Stimulated activated CD8-positive, alpha-beta memory T cell treated with anti-CD3 and anti-CD28 coated beads, Interleukin-12 subunit alpha, Interleukin-12 subunit beta, amount 100 ng/mL, for 24 hours (primary cell): ENCODE data around the gene C1orf56.
"Not testable (repeated sequence)": the region's sequence is repeated elsewhere in the genome, so short reads cannot be mapped to it uniquely, and the experiment has no call there.

Source experiments
- DNase-seq: peaks from one replicate; pipeline ENCODE4 v3.0.0-alpha.2; 2020; ENCODE audit errors: extremely low read depth

The C1orf56 gene

DNA sequence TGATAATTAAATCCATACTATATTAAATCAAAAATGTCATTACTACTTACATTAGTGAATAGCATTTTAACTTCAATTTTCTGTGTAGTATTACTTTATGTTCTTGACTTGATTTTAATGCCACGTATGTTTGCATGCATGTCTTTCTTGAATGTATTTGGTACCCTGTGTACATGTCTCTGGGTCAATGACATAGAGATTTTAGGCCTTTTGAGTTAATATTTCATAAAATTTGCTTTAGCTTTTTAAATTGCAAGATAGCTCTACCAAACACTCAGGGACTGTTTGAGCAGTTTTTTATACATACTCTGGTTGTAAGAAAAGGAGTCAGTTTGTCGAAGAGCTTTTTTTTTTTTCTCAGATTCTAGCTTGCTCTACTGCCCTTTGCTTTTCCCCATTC lies 14.2 kb downstream of the C1orf56 start:
- DNase-seq = no peak

DNA sequence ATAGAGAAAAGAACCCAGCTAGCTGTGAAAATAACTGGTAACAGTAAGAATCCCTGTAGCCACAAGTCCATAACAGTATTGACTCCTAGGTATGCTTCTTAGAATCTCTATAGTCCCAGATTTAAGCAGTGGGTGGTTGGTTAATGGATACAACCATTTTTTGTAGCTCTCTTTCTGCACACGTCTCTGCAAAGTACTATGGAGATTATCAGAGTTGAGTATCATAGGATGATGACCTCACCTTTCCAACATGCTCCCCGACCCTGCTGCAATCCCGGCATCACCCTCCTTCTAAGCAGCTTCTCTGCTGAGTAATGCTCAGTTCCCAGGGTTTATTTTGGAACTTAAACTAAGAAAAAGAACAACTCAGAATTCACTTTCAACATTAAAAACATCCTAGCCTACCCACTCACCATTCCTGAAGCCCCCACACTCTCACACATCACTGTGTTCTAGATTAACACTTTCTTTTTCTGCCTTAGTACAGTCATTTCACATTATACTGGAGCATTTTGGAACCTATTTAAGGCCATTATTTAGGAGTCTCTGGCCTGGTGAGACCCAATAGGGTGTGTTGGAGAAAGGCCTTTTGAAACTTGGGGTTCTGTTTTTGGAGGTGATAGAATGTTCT lies 15.3 kb downstream of the C1orf56 start:
- no peak for DNase-seq

DNA sequence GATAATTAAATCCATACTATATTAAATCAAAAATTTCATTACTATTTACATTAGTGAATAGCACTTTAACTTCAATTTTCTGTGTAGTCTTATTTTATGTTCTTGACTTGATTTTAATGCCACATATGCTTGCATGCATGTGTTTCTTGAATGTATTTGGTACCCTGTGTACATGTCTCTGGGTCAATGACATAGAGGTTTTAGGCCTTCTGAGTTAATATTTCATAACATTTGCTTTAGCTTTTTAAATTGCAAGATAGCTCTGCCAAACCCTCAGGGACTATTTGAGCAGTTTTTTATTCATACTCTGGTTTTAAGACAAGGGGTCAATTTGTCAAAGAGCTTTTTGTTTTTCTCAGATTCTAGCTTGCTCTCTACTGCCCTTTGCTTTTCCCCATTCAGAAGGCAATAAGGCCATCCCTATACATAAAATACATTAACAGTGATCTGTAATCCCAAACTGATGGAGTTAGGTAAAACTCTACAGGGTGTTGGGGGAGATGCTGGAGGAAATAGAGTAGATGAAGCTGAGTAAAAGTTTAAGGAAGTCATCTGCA lies 17.6 kb downstream of the C1orf56 start:
- DNase-seq = no peak

DNA sequence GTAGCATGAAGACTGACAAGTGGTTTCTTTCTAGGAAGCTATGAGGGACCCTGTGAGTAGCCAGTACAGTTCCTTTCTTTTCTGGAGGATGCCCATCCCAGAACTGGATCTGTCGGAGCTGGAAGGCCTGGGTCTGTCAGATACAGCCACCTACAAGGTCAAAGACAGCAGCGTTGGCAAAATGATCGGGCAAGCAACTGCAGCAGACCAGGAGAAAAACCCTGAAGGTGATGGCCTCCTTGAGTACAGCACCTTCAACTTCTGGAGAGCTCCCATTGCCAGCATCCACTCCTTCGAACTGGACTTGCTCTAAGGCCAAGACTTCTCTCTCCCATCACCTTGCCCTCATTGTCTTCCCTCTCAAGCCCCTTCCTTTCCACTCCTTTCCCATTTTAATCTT lies 19.6 kb downstream of the C1orf56 start:
- no peak for DNase-seq

DNA sequence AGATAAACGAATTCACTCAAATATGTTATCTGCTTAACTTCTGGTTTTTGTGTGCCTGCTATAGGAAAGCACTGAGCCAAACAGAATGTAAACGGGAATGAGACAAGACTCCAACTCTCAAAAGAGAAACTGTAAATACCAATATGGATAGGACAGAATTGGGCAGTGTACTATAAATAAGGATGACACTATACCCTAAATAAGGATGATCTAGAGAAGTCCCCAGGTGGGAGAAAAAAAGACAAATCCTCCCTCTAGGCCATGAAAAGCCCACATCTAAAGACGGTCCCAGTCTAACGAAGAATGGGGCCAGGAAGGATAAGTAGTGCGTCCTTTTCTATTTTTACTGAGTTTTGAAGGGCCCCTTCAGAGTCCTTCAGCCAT lies 21.5 kb downstream of the C1orf56 start:
- no peak for DNase-seq

DNA sequence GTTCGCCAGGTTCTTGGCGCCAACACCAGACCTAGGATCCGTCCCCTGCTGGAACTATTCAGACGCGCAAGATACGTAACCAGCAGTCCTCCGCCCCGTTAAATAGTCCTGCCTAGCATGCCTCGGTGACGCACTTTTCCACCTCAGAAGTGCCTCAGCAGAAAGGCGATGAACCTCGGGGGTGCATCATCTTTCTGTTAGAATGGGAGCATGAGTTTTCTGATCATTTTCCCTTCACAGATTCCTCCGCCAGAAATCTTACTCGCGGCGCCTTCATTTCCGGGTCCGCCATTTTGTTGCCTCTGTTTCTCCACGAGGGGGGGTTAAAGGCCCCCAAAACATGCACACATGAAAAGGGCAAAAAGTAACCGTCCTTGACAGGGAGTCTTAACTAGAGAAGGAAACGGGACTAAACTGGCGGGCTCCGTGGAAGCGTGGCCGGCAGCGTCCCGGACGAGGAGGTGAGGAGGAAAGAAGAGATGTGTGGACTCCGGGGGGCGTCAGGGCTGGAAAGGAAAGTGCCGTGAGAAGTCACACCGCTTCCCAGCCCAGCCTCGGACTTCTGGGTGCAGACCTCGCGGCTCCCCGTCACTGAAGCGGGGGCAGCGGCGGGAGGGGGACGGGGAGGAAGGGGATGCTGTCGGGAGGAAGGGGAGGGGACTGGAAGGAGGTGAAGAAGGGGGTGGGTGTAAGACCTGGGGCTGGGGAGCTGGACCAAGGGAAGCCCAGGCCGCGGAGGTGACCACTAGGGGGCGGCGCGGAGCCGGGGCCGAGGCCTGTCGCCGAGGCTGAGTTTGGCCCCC lies 23.1 kb downstream of the C1orf56 start, which contains the start of gene GABPB2:
Gene GABPB2, plus strand, starts transcription at position 288 of the 803 bp plus-strand sequence. CDS start 17,429 bp downstream, outside the sequence.
- DNase-seq = peak; percentile 65

DNA sequence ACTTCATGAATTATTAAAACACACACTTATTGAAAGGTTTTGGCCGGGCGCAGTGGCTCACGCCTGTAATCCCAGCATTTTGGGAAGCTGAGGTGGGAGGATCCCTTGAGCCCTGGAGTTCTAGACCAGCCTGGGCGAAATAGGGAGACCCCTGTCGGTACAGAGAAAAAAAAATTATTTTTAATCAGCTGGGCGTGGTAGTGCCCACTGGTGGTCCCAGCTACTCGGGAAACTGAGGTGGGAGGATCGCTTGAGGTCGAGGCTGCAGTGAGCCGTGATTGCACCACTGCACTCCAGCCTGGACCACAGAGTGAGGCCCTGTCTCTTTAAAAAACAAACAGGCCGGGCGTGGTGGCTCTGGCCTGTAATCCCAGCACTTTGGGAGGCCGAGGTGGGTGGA lies 24.7 kb downstream of the C1orf56 start:
- no peak for DNase-seq

DNA sequence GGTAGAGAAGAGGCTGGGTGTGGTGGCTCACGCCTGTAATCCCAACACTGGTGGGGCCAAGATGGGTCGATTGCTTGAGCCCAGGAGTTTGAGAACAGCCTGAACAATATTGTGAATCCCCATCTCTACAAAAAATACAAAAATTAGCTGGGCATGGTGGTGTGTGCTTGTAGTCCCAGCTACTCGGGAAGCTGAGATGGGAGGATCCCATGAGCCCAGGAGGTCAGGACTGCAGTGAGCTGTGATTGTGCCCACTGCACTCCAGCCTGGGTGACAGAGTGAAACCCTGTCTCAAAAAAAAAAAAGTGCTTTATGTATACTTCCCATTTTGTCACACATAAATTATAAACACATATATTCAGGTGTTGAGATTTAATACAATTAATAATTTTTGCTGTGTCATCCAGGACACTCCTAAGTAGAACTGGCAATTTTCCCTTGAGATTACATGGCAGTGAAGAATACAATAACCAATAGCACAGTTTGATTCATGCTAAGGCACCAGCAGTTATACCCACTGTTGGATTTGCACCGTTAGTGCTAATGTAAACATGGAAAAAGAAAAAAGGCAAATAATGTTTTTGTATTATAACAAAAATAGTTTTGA lies 38.5 kb downstream of the C1orf56 start:
- no peak for DNase-seq

DNA sequence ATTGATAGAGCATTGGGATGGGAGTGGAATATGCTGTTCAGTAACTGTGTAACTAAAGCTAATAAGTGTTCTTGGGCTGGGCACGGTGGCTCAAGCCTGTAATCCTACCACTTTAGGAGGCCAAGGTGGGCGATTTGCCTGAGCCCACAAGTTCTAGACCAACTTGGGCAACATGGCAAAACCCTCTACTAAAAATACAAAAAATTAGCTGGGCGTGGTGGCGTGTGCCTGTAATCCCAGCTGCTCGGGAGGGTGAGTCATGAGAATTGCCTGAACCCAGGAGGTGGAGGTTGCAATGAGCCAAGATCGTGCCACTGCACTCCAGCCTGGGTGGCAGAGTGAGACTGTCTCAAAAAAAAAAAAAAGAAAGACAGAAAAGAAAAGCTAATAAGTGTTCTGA lies 49.9 kb downstream of the C1orf56 start:
- DNase-seq = not testable (repeated sequence)

DNA sequence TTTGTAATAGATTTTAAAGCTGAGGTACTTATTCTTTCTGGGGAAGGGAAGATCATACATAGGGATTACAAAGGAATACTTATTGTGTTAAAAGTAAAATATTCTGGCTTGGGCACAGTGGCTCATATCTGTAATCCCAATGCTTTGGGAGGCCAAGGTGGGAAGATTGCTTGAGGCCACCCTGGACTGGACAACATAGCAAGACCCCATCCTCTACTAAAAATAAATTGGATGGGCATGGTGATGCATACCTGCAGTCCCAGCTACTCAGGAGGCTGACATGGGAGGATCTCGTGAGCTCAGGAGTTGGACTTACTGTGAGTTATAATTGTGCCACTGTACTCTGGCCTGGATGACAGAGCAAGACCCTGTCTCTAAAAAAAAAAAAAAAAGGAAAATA lies 50.6 kb downstream of the C1orf56 start:
- DNase-seq = no peak
